Lung (tissue), 12 donors: ENCODE results near the gene TMEM119. TPM values are rescaled to one million over a fixed set of nuclear protein-coding genes. Genes with fewer than 3 reads are reported as not detected.

ENCODE experiments used
- ATAC-seq: fragments of 200-7000 bp; cut with Tn5 transposase; one replicate; pipeline ENCODE4 v1.9.1; 2020; ENCODE audit warnings: moderate number of reproducible peaks; ENCODE audit not compliant: insufficient read depth, low FRiP score
- DNase-seq, 3 donors: peaks; one replicate each; pipeline ENCODE4 v3.0.0-alpha.2; 2013 to 2017
- H3K27ac ChIP-seq, 2 donors: one replicate each; pipeline ENCODE4 v1.5.1; 2013; ENCODE audit warnings: mild to moderate bottlenecking in 2 of 2, moderate library complexity in 2 of 2, control low read depth in 1 of 2, inconsistent platforms in 1 of 2, low read depth in 1 of 2, low read length in 1 of 2
- H3K27me3 ChIP-seq, 3 donors: one replicate each; pipeline ENCODE4 v1.5.1; 2013; ENCODE audit warnings: low read length in 2 of 3; ENCODE audit not compliant: control insufficient read depth in 3 of 3, insufficient read depth in 3 of 3
- H3K36me3 ChIP-seq, 4 donors: one replicate each; pipeline ENCODE4 v1.5.1; 2013; ENCODE audit warnings: low read length in 4 of 4, mild to moderate bottlenecking in 1 of 4, moderate library complexity in 1 of 4; ENCODE audit not compliant: control insufficient read depth in 4 of 4, insufficient read depth in 4 of 4
- H3K4me1 ChIP-seq, 5 donors: one replicate each; pipeline ENCODE4 v1.5.1; 2013; ENCODE audit warnings: low read length in 5 of 5, mild to moderate bottlenecking in 2 of 5, moderate library complexity in 1 of 5; ENCODE audit not compliant: control insufficient read depth in 5 of 5, insufficient read depth in 5 of 5
- H3K4me3 ChIP-seq: one replicate; pipeline ENCODE4 v1.5.1; 2013; ENCODE audit warnings: mild to moderate bottlenecking, control low read depth, moderate library complexity
- H3K9ac ChIP-seq, 2 donors: one replicate each; pipeline ENCODE4 v1.5.1; 2013; ENCODE audit warnings: low read length in 2 of 2, control low read depth in 1 of 2; ENCODE audit not compliant: insufficient read depth in 1 of 2
- H3K9me3 ChIP-seq, 4 donors: one replicate each; pipeline ENCODE4 v1.5.1; 2013; ENCODE audit warnings: low read length in 3 of 4, mild to moderate bottlenecking in 1 of 4, moderate library complexity in 1 of 4; ENCODE audit not compliant: control insufficient read depth in 4 of 4, insufficient read depth in 3 of 4
- WGBS, 2 donors: extraction: QIAGEN DNeasy Blood & Tissue Kit; methylation state at CpG; one replicate each; pipeline ENCODE4 v1.1.7; 2013; 5-methylcytosine and 5-hydroxymethylcytosine counted together
- polyA plus RNA-seq, 2 donors: library from polyadenylated mRNA; stranded (reverse); fragments of 200-250 nt; gene quantifications; one replicate each; pipeline ENCODE4 v1.2.1, GENCODE V29; 2013
- total RNA-seq, 2 donors: library from RNA; depleted of rRNA in 1 of 2; stranded (reverse); fragments of >200 nt in 1 of 2; gene quantifications; one replicate each; pipeline ENCODE4 v1.2.1, GENCODE V29; 2014 to 2021
- TF ChIP-seq, protein P1 (sequence below): IDR thresholded peaks from 2 replicates; pipeline ENCODE4 v1.5.1; 2012; ENCODE audit warnings: mild to moderate bottlenecking; ENCODE audit errors: control extremely low read depth, extremely low read depth
- donor health status: control.
- donor health status: control.
- donor health status: Bipolar disorder and iron deficiency.
- donor health status: healthy.
- donor health status: DM: yes; HTN: yes; CAD: no.

Gene TMEM119
- total and polyA plus RNA-seq, 4 donors = 14.4 to 31.9 (median 22.9) TPM

DNA sequence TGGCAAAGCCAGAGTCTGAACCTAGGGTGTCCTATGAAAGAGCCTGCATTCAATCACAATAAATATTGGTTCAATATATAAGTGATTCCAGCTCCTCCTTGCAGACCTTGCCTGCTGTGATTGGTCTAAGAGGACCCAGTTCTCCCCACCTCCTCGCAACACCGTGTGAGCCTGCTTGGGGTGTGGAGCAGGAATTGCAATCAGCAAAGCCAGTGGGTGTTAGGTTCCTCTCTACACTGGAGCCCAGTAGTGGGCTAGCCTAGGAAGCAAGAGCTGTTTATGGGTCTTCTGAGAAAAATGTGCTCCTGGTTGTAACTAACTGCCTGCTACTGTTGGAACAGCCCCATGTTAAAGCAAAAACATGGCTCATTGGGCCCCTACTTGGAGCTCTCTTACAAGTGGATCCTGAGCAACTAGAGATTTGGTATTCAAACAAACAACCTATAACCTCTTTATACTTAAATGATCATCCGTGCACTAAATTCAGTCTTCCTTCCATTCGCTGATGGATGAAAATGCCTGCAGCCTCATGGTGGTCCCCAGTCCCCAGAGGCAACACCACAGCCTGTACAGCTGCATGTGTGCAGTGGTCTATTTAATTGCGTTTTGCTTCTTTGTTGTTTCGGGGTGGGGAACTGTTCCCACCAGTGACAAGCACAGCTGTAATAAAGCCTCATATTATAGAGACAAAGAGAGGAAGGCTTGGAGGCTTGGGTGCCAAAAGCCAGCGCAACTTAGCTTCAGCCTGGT lies 39.5 kb upstream of the TMEM119 start:
- DNase-seq (no peak), ATAC-seq (no peak)
- WGBS, 2 donors = 69 to 79% methylated on average over 7 of the region's 7 CpGs
- H3K9ac ChIP-seq = no peak overlapping the region
- H3K36me3 ChIP-seq = no peaks in the 10 kb centered on the region
- no peaks in the 10 kb centered on the region for H3K27me3 ChIP-seq
- no peaks in the 10 kb centered on the region for H3K9me3 ChIP-seq
- H3K4me1 ChIP-seq = peaks cover 0 to 38% (median 19%) of the 10 kb centered on the region in 5 donors
- no peak overlapping the region for H3K4me3 ChIP-seq
- TF ChIP-seq, protein P1, sequence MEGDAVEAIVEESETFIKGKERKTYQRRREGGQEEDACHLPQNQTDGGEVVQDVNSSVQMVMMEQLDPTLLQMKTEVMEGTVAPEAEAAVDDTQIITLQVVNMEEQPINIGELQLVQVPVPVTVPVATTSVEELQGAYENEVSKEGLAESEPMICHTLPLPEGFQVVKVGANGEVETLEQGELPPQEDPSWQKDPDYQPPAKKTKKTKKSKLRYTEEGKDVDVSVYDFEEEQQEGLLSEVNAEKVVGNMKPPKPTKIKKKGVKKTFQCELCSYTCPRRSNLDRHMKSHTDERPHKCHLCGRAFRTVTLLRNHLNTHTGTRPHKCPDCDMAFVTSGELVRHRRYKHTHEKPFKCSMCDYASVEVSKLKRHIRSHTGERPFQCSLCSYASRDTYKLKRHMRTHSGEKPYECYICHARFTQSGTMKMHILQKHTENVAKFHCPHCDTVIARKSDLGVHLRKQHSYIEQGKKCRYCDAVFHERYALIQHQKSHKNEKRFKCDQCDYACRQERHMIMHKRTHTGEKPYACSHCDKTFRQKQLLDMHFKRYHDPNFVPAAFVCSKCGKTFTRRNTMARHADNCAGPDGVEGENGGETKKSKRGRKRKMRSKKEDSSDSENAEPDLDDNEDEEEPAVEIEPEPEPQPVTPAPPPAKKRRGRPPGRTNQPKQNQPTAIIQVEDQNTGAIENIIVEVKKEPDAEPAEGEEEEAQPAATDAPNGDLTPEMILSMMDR = no peak
- no peak overlapping the region for H3K27ac ChIP-seq

DNA sequence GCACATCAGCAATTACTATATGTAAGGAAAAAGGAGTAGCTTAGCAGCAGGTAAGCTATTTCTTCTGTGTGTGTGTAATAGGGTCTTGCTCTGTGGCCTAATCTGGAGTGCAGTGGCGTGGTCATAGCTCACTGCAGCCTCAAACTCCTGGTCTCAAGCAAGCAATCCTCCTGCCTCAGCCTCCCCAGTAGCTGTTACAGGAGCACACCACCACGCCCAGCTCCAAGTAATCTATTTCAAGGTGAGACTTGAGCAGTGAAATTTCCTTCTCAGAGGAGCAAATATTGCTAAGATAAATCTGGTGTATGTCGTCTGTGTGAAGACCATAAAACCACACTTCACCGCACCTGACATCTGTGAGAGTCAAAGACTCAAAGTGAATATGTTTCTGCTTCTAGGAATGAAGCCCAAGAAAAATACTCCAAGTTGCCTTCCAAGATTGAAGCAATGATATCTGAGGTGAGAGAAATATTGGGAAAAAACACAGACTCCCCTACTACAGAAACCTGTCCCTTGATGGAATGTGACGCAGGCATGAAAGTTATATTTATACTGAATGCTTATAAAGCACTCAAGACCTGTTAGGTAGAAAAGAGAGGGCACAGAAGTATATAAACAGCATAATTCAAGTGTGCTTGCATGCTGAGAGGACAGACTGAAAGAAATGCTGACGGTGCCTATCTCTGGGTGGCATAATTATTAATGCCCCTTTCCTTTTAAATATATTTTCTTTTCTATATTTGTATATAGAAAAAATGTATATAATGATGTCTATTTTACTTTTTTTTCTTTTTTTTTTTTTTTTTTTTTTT lies 38.3 kb upstream of the TMEM119 start:
- H3K4me3 ChIP-seq = no peak overlapping the region
- peak overlapping the region in 1 of 2 donors; percentile 29 for H3K9ac ChIP-seq
- H3K4me1 ChIP-seq = peaks cover 0 to 33% (median 11%) of the 10 kb centered on the region in 5 donors
- no peaks in the 10 kb centered on the region for H3K9me3 ChIP-seq
- DNase-seq = no peak
- WGBS, 2 donors = 64 to 65% methylated on average over 6 of the region's 6 CpGs
- no peak for ATAC-seq
- H3K36me3 ChIP-seq = no peaks in the 10 kb centered on the region
- H3K27me3 ChIP-seq = no peaks in the 10 kb centered on the region
- TF ChIP-seq, protein P1 = no peak
- peak overlapping the region in 1 of 2 donors; percentile 61 for H3K27ac ChIP-seq

DNA sequence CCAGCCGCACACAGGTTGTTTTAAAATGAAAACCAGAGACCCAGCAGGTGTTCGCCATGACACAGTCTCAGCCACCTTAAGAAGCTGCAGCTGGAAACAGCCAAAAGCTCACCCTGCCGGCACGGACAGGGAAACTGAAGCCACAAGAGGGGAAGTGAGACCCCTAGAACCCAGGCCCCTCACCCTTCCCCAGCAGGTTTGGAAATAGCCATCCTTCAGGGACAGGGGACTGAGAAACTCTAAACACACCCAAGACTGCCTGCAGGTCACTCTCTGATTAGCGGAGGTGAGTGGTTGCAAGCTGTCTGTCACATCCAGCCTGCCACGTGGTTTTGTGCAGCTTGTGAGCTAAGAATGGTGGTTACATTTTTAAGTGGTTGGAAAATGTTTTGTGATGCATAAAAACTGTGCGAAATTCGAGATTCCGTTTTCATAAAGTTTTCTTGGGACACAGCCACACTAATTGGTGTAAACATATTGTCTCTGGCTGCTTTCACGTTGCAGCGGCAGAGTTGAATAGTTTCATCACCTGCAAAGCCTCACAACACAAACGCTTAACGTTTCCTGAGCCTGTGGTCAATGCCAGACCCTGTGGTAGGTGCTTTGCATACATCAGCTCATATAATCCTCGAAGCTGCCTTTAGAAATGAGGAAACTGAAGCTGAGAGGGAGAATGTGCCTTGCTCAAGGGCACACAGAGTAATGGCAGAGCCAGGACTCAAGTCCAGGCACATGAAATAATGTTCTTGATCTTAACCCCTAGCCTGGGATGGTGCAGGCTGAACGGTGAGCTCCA lies 37.5 kb upstream of the TMEM119 start:
- TF ChIP-seq, protein P1 = no peak
- Histone ChIP-seq H3K9ac (peak overlapping the region in 1 of 2 donors; percentile 29), H3K27ac (peak overlapping the region in 1 of 2 donors; percentile 61), H3K36me3 (no peaks in the 10 kb centered on the region), H3K9me3 (no peaks in the 10 kb centered on the region), H3K27me3 (no peaks in the 10 kb centered on the region), H3K4me3 (no peak overlapping the region), H3K4me1 (peaks cover 0 to 27% (median 9%) of the 10 kb centered on the region in 5 donors)
- DNase-seq (no peak), ATAC-seq (no peak)
- WGBS, 2 donors = 18 to 36% methylated on average over 15 of the region's 15 CpGs
